ENCODE results near the gene MRFAP1L1.

- TF ChIP-seq, protein P1, sequence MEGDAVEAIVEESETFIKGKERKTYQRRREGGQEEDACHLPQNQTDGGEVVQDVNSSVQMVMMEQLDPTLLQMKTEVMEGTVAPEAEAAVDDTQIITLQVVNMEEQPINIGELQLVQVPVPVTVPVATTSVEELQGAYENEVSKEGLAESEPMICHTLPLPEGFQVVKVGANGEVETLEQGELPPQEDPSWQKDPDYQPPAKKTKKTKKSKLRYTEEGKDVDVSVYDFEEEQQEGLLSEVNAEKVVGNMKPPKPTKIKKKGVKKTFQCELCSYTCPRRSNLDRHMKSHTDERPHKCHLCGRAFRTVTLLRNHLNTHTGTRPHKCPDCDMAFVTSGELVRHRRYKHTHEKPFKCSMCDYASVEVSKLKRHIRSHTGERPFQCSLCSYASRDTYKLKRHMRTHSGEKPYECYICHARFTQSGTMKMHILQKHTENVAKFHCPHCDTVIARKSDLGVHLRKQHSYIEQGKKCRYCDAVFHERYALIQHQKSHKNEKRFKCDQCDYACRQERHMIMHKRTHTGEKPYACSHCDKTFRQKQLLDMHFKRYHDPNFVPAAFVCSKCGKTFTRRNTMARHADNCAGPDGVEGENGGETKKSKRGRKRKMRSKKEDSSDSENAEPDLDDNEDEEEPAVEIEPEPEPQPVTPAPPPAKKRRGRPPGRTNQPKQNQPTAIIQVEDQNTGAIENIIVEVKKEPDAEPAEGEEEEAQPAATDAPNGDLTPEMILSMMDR (IDR thresholded peaks at IDR 0.05; ENCODE audit: insufficient read depth, low read depth, low read length), result no peak
- TF ChIP-seq EZH2 (IDR thresholded peaks at IDR 0.05; ENCODE audit: insufficient read depth, low read length), result no peak
These were observed 13.2 kb upstream of the MRFAP1L1 start for GRCh38 chr4:6722891-6723290.

All from astrocyte (in vitro differentiated cells and primary cell).